Smooth muscle cell (in vitro differentiated cells): ENCODE data around the gene KLK11. TPM values are rescaled to one million over a fixed set of nuclear protein-coding genes. Genes with fewer than 3 reads are reported as not detected.

ENCODE experiments used
- DNase-seq: peaks from one replicate; lab custom pipeline; 2025; ENCODE audit not compliant: unreplicated experiment; lab: John Stamatoyannopoulos, UW
- H2AFZ ChIP-seq: fragments of 200-600 bp; sonication (generic); 2 replicates; pipeline ENCODE4 v1.6.0; 2016; ENCODE audit warnings: antibody characterized with exemption, low read depth, mild to moderate bottlenecking
- H3F3A ChIP-seq: fragments of 200-600 bp; sonication (generic); 2 replicates; pipeline ENCODE4 v1.6.0; 2017; ENCODE audit warnings: antibody characterized with exemption, low read depth
- H3K27ac ChIP-seq: fragments of 200-600 bp; sonication (generic); 2 replicates; pipeline ENCODE4 v1.5.1; 2016; ENCODE audit warnings: low read depth, mild to moderate bottlenecking
- H3K27me3 ChIP-seq: fragments of 200-600 bp; sonication (generic); 2 replicates; pipeline ENCODE4 v1.6.1; 2016; ENCODE audit warnings: low read depth, mild to moderate bottlenecking
- H3K36me3 ChIP-seq: fragments of 200-600 bp; sonication (generic); 2 replicates; pipeline ENCODE4 v1.5.1; 2016; ENCODE audit warnings: low read depth
- H3K4me1 ChIP-seq: fragments of 200-600 bp; sonication (generic); 2 replicates; pipeline ENCODE4 v1.5.1; 2016; ENCODE audit warnings: low read depth
- H3K4me2 ChIP-seq: fragments of 200-600 bp; sonication (generic); 2 replicates; pipeline ENCODE4 v1.6.0; 2016; ENCODE audit warnings: mild to moderate bottlenecking
- H3K4me3 ChIP-seq: fragments of 200-600 bp; sonication (generic); 2 replicates; pipeline ENCODE4 v1.5.1; 2016; ENCODE audit warnings: mild to moderate bottlenecking
- H3K79me2 ChIP-seq: fragments of 200-600 bp; sonication (generic); 2 replicates; pipeline ENCODE4 v1.6.0; 2016; ENCODE audit warnings: low read depth, mild to moderate bottlenecking
- H3K9ac ChIP-seq: fragments of 200-600 bp; sonication (generic); 2 replicates; pipeline ENCODE4 v1.6.0; 2016; ENCODE audit warnings: low read depth
- H3K9me3 ChIP-seq: fragments of 200-600 bp; sonication (generic); replicated peaks from 2 replicates; pipeline ENCODE4 v1.5.1; 2016; ENCODE audit warnings: low read depth
- H4K20me1 ChIP-seq: fragments of 200-600 bp; sonication (generic); 2 replicates; pipeline ENCODE4 v1.6.0; 2016; ENCODE audit warnings: low read depth
- WGBS: methylation state at CpG from one replicate; pipeline ENCODE4 v1.1.7; 2016; ENCODE audit warnings: low lambda C conversion rate; 5-methylcytosine and 5-hydroxymethylcytosine counted together
- polyA plus RNA-seq: library from polyadenylated mRNA; unstranded; fragments of >200 nt; fragmentation: Nextera tagmentation; extraction: Ambion mirVana; gene quantifications from 2 replicates; pipeline ENCODE4 v1.2.1, GENCODE V29; 2016
- total RNA-seq: library from RNA; depleted of rRNA; stranded (reverse); fragments of >200 nt; gene quantifications from 2 replicates; pipeline ENCODE4 v1.2.3, GENCODE V29; 2014
- TF ChIP-seq, protein P1 (sequence below): fragments of 200-600 bp; sonication (generic); IDR thresholded peaks from 2 replicates; pipeline ENCODE4 v1.5.1; 2017; ENCODE audit warnings: borderline replicate concordance, mild to moderate bottlenecking, antibody characterized with exemption; ENCODE audit not compliant: insufficient read depth, poor library complexity, severe bottlenecking

KLK11 gene
- total RNA-seq = 2.1 and 3.2 TPM in 2 replicates
- polyA plus RNA-seq = 0.97 TPM in 1 of 2 replicates, not detected in the other

GRCh38 chr19:51026554-51026831, at the start of gene KLK11:
Gene KLK11, minus strand, starts transcription at chr19:51026616. Its CDS starts 985 bp downstream, at chr19:51025631.
- no peak within 1 kb of the TSS for H3K27ac ChIP-seq
- no peaks in the 10 kb centered on the region for H3K9me3 ChIP-seq
- H3K27me3 ChIP-seq = peaks cover 3% of the 10 kb centered on the region
- no peaks in the 10 kb centered on the region for H3F3A ChIP-seq
- no peak for DNase-seq
- no peaks in the 10 kb centered on the region for H4K20me1 ChIP-seq
- H3K4me1 ChIP-seq = no peaks in the 10 kb centered on the region
- H2AFZ ChIP-seq = no peak within 1 kb of the TSS
- H3K4me3 ChIP-seq = no peak within 1 kb of the TSS
- WGBS = 84% methylated on average over 10 of the region's 11 CpGs
- H3K79me2 ChIP-seq = no peaks in the 10 kb centered on the region
- no peak within 1 kb of the TSS for H3K4me2 ChIP-seq
- no peaks in the 10 kb centered on the region for H3K36me3 ChIP-seq
- TF ChIP-seq, protein P1, sequence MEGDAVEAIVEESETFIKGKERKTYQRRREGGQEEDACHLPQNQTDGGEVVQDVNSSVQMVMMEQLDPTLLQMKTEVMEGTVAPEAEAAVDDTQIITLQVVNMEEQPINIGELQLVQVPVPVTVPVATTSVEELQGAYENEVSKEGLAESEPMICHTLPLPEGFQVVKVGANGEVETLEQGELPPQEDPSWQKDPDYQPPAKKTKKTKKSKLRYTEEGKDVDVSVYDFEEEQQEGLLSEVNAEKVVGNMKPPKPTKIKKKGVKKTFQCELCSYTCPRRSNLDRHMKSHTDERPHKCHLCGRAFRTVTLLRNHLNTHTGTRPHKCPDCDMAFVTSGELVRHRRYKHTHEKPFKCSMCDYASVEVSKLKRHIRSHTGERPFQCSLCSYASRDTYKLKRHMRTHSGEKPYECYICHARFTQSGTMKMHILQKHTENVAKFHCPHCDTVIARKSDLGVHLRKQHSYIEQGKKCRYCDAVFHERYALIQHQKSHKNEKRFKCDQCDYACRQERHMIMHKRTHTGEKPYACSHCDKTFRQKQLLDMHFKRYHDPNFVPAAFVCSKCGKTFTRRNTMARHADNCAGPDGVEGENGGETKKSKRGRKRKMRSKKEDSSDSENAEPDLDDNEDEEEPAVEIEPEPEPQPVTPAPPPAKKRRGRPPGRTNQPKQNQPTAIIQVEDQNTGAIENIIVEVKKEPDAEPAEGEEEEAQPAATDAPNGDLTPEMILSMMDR = no peak
- no peak within 1 kb of the TSS for H3K9ac ChIP-seq

GRCh38 chr19:51075998-51076397, 49.6 kb upstream of the KLK11 start:
- Histone ChIP-seq H3K9me3 (no peaks in the 10 kb centered on the region), H2AFZ (no peak overlapping the region)

DNA sequence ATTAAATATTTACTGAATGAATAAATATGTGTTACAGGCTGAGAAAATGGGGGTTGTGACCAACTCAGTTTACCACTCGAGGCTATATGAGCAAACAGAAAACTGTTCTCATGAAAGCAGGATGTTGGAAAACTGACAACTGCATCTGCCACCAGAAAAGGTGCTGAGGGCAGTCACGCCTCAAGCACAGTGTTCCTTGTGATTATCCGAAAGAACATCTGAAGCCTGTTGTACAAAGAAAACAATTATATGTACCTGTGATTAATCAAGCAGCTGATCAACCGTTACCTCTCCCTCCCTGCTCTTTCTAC, 44.6 kb upstream of the KLK11 start:
- WGBS = 81% methylated on average over 4 of the region's 4 CpGs
- no peak overlapping the region for H3K27ac ChIP-seq
- no peak overlapping the region for H2AFZ ChIP-seq

More at GRCh38 chr19:51075998-51076397, 49.6 kb upstream of the KLK11 start:
- H3K36me3 ChIP-seq = no peaks in the 10 kb centered on the region
- no peak for DNase-seq
- H3K27me3 ChIP-seq = no peaks in the 10 kb centered on the region
- H3K79me2 ChIP-seq = no peaks in the 10 kb centered on the region
- no peak overlapping the region for H3K9ac ChIP-seq
- no peaks in the 10 kb centered on the region for H3K4me1 ChIP-seq
- H4K20me1 ChIP-seq = no peaks in the 10 kb centered on the region
- no peaks in the 10 kb centered on the region for H3F3A ChIP-seq
- no peak overlapping the region for H3K4me2 ChIP-seq
- WGBS = 88% methylated on average over 5 of the region's 5 CpGs
- TF ChIP-seq, protein P1 = no peak
- no peak overlapping the region for H3K4me3 ChIP-seq
- no peak overlapping the region for H3K27ac ChIP-seq

More for the DNA sequence above, 44.6 kb upstream of the KLK11 start:
- no peak overlapping the region for H3K9ac ChIP-seq
- no peaks in the 10 kb centered on the region for H4K20me1 ChIP-seq
- H3F3A ChIP-seq = no peaks in the 10 kb centered on the region
- DNase-seq = no peak
- H3K4me1 ChIP-seq = no peaks in the 10 kb centered on the region
- H3K4me3 ChIP-seq = no peak overlapping the region
- no peaks in the 10 kb centered on the region for H3K27me3 ChIP-seq
- no peaks in the 10 kb centered on the region for H3K79me2 ChIP-seq
- TF ChIP-seq, protein P1 = no peak
- no peak overlapping the region for H3K4me2 ChIP-seq
- H3K36me3 ChIP-seq = no peaks in the 10 kb centered on the region
- no peaks in the 10 kb centered on the region for H3K9me3 ChIP-seq
